ENCODE data around the gene PARD6B.
A peak's percentile ranks its signal among the peaks of the same experiment; 100 is the strongest.

Gene PARD6B, protein sequence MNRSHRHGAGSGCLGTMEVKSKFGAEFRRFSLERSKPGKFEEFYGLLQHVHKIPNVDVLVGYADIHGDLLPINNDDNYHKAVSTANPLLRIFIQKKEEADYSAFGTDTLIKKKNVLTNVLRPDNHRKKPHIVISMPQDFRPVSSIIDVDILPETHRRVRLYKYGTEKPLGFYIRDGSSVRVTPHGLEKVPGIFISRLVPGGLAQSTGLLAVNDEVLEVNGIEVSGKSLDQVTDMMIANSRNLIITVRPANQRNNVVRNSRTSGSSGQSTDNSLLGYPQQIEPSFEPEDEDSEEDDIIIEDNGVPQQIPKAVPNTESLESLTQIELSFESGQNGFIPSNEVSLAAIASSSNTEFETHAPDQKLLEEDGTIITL

DNA sequence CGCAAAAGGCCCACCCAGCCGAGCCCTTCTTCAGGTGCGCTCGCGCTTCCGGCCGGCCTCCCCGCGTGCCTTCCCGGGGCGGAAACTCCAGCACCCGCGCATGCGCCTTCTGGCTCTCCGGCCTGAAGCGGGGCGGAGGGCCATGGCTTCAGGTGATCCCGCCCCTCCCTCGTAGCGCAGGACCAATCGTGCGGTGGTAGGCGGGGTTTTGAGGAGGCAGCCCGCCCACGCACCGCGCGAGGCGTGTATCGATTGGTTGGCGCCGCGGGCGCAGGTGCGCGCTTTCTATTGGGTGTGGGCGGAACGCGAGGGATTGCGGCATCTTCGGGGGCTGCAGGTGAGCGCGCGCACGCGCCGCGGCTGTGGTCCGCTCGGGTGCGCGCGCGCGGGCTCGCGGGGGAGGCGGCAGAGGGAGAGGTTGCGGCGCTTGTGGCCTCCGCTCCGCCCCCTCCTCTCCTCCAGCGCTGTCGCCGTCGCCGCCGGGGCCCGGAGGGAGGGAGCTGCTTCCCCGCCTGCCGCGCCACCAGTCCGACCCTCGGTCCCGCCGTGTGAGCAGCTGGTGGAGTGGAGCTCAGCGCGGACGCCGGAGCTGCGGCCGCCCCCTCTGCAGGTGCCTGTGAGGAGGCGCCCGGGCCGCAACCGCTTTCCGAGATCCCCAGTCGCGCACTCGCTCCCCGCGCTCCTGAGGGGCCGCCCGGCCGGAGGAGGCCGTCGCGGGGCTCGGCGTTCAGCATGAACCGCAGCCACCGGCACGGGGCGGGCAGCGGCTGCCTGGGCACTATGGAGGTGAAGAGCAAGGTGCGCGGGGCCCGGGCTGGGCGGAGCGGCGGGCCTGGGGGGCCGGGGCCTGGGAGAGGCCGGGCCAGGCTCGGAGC lies at the start of gene PARD6B:
PARD6B (plus strand) TSS at position 526 of the 875 bp plus-strand sequence; CDS start at position 733, 207 bp downstream.
- H3K9ac ChIP-seq (ENCODE audit: low read length) = peak within 1 kb of the TSS; percentile 79
- peak within 1 kb of the TSS; percentile 14 for H3K27ac ChIP-seq (ENCODE audit: low read length)
- H3K9me3 ChIP-seq (ENCODE audit: control insufficient read depth, low read depth, low read length) = no peaks in the 10 kb centered on the region
- H3K27me3 ChIP-seq (ENCODE audit: control insufficient read depth, insufficient read depth, low read length) = no peaks in the 10 kb centered on the region
- H3K4me1 ChIP-seq (ENCODE audit: control insufficient read depth, low read depth, low read length) = peaks cover 12% of the 10 kb centered on the region
- no peaks in the 10 kb centered on the region for H3K36me3 ChIP-seq (ENCODE audit: control insufficient read depth, low read depth, low read length)
- peak within 1 kb of the TSS; percentile 83 for H3K4me3 ChIP-seq (ENCODE audit: low read length)

- H3K9me3 ChIP-seq (ENCODE audit: control insufficient read depth, low read depth, low read length) = no peaks in the 10 kb centered on the region
Observed at GRCh38 chr20:50682065-50682464, 49.3 kb upstream of the PARD6B start.

DNA sequence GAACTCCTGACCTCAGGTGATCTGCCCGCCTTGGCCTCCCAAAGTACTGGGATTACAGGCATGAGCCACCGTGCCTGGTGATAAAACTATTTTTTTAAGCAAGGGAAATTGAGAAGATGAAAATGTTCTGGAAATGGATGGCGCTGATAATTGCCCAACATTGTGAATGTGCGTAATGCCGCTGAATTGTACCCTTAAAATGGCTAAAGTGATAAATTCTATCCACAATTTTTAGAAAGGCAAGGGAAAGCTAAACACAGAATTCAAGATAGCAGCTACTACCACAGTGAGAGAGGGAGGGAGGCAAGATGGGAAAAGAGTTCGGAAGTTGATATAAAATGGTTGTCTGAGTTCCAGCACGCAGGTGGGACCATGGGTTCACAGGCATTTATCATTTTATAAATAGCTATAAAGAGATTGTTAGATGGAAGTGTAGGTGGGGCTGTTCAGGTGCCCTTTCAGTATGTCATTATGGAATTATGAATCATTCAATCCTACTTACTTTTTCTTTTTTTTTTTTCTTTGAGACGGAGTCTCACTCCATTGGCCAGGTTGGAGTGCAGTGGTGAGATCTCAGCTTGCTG lies 48.3 kb upstream of the PARD6B start:
- no peaks in the 10 kb centered on the region for H3K27me3 ChIP-seq (ENCODE audit: control insufficient read depth, insufficient read depth, low read length)
- H3K27ac ChIP-seq (ENCODE audit: low read length) = no peak overlapping the region
- H3K9me3 ChIP-seq (ENCODE audit: control insufficient read depth, low read depth, low read length) = no peaks in the 10 kb centered on the region
- no peak overlapping the region for H3K9ac ChIP-seq (ENCODE audit: low read length)
- no peaks in the 10 kb centered on the region for H3K4me1 ChIP-seq (ENCODE audit: control insufficient read depth, low read depth, low read length)
- H3K36me3 ChIP-seq (ENCODE audit: control insufficient read depth, low read depth, low read length) = no peaks in the 10 kb centered on the region
- no peak overlapping the region for H3K4me3 ChIP-seq (ENCODE audit: low read length)

More at GRCh38 chr20:50682065-50682464, 49.3 kb upstream of the PARD6B start:
- Histone ChIP-seq H3K27ac (ENCODE audit: low read length) (no peak overlapping the region), H3K9ac (ENCODE audit: low read length) (no peak overlapping the region), H3K27me3 (ENCODE audit: control insufficient read depth, insufficient read depth, low read length) (no peaks in the 10 kb centered on the region), H3K4me3 (ENCODE audit: low read length) (no peak overlapping the region), H3K4me1 (ENCODE audit: control insufficient read depth, low read depth, low read length) (no peaks in the 10 kb centered on the region), H3K36me3 (ENCODE audit: control insufficient read depth, low read depth, low read length) (no peaks in the 10 kb centered on the region)

- H3K4me3 ChIP-seq (ENCODE audit: low read length) = no peak overlapping the region
- H3K4me1 ChIP-seq (ENCODE audit: control insufficient read depth, low read depth, low read length) = no peaks in the 10 kb centered on the region
- no peaks in the 10 kb centered on the region for H3K36me3 ChIP-seq (ENCODE audit: control insufficient read depth, low read depth, low read length)
- no peak overlapping the region for H3K27ac ChIP-seq (ENCODE audit: low read length)
- no peaks in the 10 kb centered on the region for H3K27me3 ChIP-seq (ENCODE audit: control insufficient read depth, insufficient read depth, low read length)
- H3K9ac ChIP-seq (ENCODE audit: low read length) = no peak overlapping the region
- no peaks in the 10 kb centered on the region for H3K9me3 ChIP-seq (ENCODE audit: control insufficient read depth, low read depth, low read length)
Observed at GRCh38 chr20:50683570-50683969, 47.8 kb upstream of the PARD6B start.

DNA sequence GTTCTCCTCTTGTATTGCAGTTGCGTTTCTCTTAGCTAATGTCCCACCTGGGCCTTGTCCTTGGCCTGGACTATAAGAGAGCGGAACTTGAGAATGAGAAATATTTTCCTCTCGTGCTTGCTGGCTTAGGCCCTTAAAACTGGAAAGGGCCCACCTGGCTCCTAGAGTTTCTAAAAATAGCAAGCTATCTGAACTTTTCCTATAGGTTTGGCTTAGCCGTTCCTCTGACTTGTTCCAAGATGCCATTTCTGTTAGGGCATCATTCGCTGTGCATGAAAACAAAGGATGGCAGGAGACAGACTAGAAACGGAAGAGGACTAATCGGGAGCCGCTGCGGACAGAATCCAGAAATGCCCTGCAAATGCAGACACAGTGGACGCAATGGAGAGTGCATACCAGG lies 44.6 kb upstream of the PARD6B start:
- Histone ChIP-seq H3K9ac (ENCODE audit: low read length) (no peak overlapping the region), H3K36me3 (ENCODE audit: control insufficient read depth, low read depth, low read length) (no peaks in the 10 kb centered on the region), H3K4me3 (ENCODE audit: low read length) (no peak overlapping the region), H3K27me3 (ENCODE audit: control insufficient read depth, insufficient read depth, low read length) (peaks cover 15% of the 10 kb centered on the region), H3K4me1 (ENCODE audit: control insufficient read depth, low read depth, low read length) (peaks cover 15% of the 10 kb centered on the region), H3K9me3 (ENCODE audit: control insufficient read depth, low read depth, low read length) (no peaks in the 10 kb centered on the region), H3K27ac (ENCODE audit: low read length) (no peak overlapping the region)

DNA sequence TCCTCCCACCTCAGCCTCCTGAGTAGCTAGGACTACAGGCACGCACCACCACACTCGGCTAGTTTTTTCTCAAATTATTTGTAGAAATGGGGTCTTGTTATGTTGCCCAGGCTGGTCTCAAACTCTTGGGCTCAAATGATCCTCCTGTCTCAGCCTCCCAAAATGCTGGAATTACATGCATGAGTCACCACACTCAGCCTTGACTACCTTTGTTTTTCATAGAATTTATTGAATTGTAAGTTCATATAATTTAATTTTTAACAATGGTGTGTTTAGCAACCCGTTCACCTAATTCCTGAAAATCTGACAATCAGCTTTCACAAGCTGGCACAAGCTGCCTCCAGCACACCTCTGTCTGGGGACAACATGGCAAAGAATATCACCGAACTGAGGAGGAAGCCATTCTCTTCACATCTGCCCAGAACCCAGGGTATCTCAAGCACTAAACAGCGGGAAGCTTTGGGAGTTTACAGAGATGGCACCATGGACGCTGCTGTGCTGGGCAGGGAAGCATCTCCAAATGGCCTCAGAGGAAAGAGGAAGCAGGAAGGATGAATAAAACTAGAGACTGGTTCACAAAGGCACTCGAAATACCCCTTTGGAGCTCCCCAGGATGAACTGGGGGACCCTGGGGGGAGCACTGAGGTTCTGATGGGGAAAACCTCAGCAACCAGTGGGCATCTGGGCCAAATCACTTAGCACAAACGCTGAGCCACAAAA lies 43.0 kb upstream of the PARD6B start:
- Histone ChIP-seq H3K36me3 (ENCODE audit: control insufficient read depth, low read depth, low read length) (no peaks in the 10 kb centered on the region), H3K27me3 (ENCODE audit: control insufficient read depth, insufficient read depth, low read length) (peaks cover 15% of the 10 kb centered on the region), H3K4me3 (ENCODE audit: low read length) (no peak overlapping the region), H3K27ac (ENCODE audit: low read length) (no peak overlapping the region), H3K4me1 (ENCODE audit: control insufficient read depth, low read depth, low read length) (peaks cover 23% of the 10 kb centered on the region), H3K9me3 (ENCODE audit: control insufficient read depth, low read depth, low read length) (no peaks in the 10 kb centered on the region), H3K9ac (ENCODE audit: low read length) (no peak overlapping the region)

- H3K4me3 ChIP-seq (ENCODE audit: low read length) = peak overlapping the region; percentile 64
- peaks cover 23% of the 10 kb centered on the region for H3K4me1 ChIP-seq (ENCODE audit: control insufficient read depth, low read depth, low read length)
- no peak overlapping the region for H3K9ac ChIP-seq (ENCODE audit: low read length)
- no peaks in the 10 kb centered on the region for H3K36me3 ChIP-seq (ENCODE audit: control insufficient read depth, low read depth, low read length)
- H3K9me3 ChIP-seq (ENCODE audit: control insufficient read depth, low read depth, low read length) = no peaks in the 10 kb centered on the region
- no peak overlapping the region for H3K27ac ChIP-seq (ENCODE audit: low read length)
- H3K27me3 ChIP-seq (ENCODE audit: control insufficient read depth, insufficient read depth, low read length) = peaks cover 15% of the 10 kb centered on the region
Observed at GRCh38 chr20:50689864-50690649, 41.3 kb upstream of the PARD6B start.

DNA sequence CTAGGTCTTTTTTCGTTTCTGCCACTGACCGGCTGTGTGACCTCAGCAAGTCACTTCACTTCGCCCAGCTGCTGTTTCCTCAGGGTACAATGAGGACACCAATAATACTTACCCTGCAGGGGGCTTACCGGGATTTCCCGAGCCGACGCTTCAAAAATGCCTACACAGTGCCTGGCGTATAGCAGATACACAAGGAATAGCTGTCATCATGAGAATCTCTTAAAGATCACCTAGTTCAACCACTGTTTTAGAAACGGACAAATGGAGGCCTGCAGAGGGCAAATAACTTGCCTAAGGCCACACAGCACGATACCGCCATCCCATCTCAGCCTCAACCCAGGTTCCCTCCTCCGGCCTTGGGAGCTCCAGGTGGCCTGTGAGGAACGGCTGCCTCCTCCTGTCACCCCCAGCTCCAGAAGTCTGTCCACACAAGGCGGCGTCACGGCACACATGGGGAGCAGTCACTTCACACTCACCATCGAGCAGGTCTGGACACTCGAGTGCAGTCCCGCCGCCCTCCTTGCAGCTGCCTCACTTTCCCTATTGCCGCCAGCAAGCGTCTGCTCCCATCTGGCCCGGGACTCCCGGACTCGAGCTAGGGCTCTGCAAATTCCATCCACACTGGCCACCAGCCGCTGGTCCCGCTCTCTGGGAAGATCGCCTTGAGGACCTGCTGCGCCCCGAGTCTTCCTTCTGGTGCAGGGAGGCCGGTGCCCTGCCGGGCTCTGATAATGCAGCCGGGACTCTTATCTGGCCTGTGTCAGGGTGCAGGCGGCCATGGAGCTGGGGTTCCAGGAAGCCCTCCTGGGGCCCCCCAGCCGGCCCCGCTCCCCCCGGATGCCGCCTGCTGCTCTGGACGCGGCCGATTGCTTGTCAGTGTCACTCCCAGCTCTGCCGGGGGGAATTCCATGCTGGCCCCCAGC lies 40.5 kb upstream of the PARD6B start, which contains the start of gene RIPOR3:
RIPOR3 (minus strand) TSS at position 893 of the 923 bp plus-strand sequence; CDS start at position 479, 414 bp downstream.
- H3K9me3 ChIP-seq (ENCODE audit: control insufficient read depth, low read depth, low read length) = no peaks in the 10 kb centered on the region
- H3K4me1 ChIP-seq (ENCODE audit: control insufficient read depth, low read depth, low read length) = peaks cover 23% of the 10 kb centered on the region
- no peak within 1 kb of the TSS for H3K27ac ChIP-seq (ENCODE audit: low read length)
- peaks cover 15% of the 10 kb centered on the region for H3K27me3 ChIP-seq (ENCODE audit: control insufficient read depth, insufficient read depth, low read length)
- no peaks in the 10 kb centered on the region for H3K36me3 ChIP-seq (ENCODE audit: control insufficient read depth, low read depth, low read length)
- H3K9ac ChIP-seq (ENCODE audit: low read length) = peak within 1 kb of the TSS; percentile 25
- peak within 1 kb of the TSS; percentile 64 for H3K4me3 ChIP-seq (ENCODE audit: low read length)

- H3K4me3 ChIP-seq (ENCODE audit: low read length) = peak overlapping the region; percentile 64
- no peaks in the 10 kb centered on the region for H3K9me3 ChIP-seq (ENCODE audit: control insufficient read depth, low read depth, low read length)
- H3K4me1 ChIP-seq (ENCODE audit: control insufficient read depth, low read depth, low read length) = peaks cover 23% of the 10 kb centered on the region
- H3K27ac ChIP-seq (ENCODE audit: low read length) = no peak overlapping the region
- peak overlapping the region; percentile 25 for H3K9ac ChIP-seq (ENCODE audit: low read length)
- peaks cover 15% of the 10 kb centered on the region for H3K27me3 ChIP-seq (ENCODE audit: control insufficient read depth, insufficient read depth, low read length)
- no peaks in the 10 kb centered on the region for H3K36me3 ChIP-seq (ENCODE audit: control insufficient read depth, low read depth, low read length)
Observed at GRCh38 chr20:50691573-50692551, 39.5 kb upstream of the PARD6B start.
